IPS-18c (cell line): Measurements from ENCODE around the gene RAPGEF2.
"Not testable (repeated sequence)": the region's sequence is repeated elsewhere in the genome, so short reads cannot be mapped to it uniquely, and the experiment has no call there.

Source experiments
- H3K4me3 ChIP-seq: 2 replicates; pipeline ENCODE4 v1.7.0; 2013; ENCODE audit warnings: low read depth, mild to moderate bottlenecking, low read length, moderate library complexity; ENCODE audit not compliant: insufficient read depth
- H3K9me3 ChIP-seq: one replicate; pipeline ENCODE4 v1.6.1; 2013; ENCODE audit warnings: mild to moderate bottlenecking, low read length, moderate library complexity; ENCODE audit not compliant: control insufficient read depth, insufficient read depth

The RAPGEF2 gene

GRCh38 chr4:159173886-159174285, 71.0 kb downstream of the RAPGEF2 start:
- H3K9me3 ChIP-seq, result no peaks in the 10 kb centered on the region
- no peak overlapping the region for H3K4me3 ChIP-seq

GRCh38 chr4:159174645-159175084, 71.8 kb downstream of the RAPGEF2 start:
- Histone ChIP-seq H3K4me3 (no peak overlapping the region), H3K9me3 (no peaks in the 10 kb centered on the region)

DNA sequence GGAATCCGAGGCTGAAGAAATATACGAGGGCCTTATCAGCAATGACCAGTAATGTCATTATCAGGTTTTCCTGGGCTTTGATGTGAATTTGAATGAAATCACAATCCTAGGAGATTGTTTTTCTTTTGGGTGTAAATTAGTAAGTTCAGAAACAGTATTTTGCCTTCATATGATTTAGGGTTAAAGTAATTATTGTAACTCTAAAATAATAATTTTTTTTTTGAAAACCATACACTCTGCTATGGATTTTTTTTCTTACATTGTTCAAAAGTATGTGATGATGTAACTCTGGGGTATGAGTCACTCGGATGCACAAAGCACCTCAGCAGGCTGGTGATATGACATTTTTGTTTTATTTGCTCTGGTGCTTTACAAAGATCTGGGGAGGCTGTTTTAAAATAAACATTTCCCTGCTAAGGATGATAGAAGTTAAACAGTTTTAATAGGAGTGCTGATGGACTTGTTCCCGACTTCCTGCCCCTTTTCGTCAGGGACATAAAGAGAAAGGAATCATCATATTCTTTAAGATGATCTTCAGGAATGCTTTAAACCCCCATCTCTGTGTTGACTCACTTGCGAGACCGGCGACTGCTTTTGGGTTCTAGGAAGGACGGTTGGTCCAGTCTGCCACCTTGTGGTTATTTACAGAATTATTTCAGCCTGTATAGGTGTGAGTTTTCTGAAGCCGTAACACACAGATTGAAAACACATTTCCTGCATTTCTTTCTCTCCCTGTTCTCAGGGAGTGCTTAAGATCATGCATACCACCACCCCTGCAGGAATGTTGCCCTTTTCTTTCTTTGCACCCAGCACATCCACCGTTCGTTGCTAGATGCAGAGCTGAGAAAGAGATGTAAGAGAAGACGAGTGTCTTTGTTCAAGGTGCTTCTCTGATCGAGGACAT, 72.5 kb downstream of the RAPGEF2 start:
- H3K4me3 ChIP-seq, result no peak overlapping the region
- no peaks in the 10 kb centered on the region for H3K9me3 ChIP-seq

DNA sequence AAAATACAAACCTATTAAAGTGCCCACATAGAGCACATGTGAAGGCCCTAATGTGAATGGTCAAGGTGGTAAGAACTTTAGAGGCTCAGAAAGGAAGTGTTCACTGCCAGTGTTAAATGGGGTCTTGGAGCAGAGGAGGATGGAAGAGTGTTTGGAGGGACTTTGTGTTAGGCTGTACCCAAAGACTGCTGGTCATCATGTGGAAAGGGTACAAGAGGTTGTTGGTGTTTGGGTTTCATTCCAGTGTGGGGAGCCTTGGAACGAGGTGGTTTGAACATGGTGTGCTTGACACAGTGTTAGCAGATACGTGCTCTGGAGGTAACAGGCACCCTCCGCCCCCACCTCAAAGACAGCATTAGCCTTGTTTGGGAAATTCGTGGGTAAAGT, 73.1 kb downstream of the RAPGEF2 start:
- H3K4me3 ChIP-seq, result no peak overlapping the region; the same call in 1 of the 2 replicates
- H3K9me3 ChIP-seq, result no peaks in the 10 kb centered on the region

DNA sequence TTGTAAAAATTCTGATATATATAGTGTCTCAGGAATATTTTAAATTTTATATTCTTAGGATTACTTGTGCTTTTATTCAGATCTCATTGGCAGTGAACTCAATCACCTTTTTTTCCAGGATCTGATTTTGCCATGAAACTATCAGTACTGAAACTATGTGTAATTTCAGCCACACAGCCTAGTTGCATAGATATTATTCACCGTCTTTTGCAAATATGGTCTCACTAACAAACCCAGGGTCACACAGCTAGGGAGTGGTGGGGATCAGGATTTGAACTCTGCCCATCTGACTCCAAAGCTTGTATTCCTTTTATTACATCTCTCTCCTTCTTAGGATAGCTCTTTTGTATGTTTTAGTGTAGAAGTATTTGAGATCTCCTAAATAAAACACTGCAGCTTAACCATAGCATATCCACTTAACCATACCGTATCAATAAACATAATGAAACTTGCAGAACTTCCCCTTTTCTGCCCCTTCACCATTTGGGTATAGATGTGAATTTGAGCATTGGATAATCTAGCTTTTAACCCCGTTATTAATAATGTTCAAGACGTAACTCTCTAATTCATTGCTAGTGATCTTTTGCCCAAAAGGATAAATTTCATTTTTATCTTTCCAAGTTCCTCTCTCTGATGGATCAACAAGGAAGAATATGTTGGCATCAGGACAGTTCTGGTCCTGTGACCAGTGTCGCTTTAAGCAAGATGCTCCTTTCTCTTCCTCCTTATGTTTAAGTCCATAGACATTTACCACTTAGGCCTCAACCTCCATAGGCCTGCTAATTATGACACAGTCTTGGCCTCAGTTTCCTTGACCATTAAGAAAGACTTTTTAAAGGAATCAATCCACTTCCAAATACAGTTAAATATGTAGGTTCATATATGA, 74.6 kb downstream of the RAPGEF2 start:
- H3K9me3 ChIP-seq, result no peaks in the 10 kb centered on the region
- no peak overlapping the region for H3K4me3 ChIP-seq

DNA sequence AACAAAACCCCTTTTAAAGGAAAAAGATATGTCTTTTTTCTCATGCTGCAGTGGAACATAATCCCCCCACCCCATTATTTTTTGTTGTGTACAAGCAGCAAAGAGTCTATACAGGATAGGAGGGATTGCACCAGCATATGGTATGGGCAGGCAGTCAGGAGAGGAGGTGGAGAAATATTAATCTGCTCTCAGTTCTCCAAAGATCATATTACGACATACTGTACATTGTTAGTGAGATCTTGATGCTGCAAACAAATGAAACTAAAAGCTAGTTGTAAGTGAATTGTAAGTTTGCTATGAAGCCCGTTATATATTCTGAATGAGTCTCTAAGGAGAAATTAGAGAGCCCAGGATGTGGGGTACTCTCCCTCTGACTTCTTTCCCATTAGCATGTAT, 75.3 kb downstream of the RAPGEF2 start:
- no peak overlapping the region for H3K4me3 ChIP-seq

DNA sequence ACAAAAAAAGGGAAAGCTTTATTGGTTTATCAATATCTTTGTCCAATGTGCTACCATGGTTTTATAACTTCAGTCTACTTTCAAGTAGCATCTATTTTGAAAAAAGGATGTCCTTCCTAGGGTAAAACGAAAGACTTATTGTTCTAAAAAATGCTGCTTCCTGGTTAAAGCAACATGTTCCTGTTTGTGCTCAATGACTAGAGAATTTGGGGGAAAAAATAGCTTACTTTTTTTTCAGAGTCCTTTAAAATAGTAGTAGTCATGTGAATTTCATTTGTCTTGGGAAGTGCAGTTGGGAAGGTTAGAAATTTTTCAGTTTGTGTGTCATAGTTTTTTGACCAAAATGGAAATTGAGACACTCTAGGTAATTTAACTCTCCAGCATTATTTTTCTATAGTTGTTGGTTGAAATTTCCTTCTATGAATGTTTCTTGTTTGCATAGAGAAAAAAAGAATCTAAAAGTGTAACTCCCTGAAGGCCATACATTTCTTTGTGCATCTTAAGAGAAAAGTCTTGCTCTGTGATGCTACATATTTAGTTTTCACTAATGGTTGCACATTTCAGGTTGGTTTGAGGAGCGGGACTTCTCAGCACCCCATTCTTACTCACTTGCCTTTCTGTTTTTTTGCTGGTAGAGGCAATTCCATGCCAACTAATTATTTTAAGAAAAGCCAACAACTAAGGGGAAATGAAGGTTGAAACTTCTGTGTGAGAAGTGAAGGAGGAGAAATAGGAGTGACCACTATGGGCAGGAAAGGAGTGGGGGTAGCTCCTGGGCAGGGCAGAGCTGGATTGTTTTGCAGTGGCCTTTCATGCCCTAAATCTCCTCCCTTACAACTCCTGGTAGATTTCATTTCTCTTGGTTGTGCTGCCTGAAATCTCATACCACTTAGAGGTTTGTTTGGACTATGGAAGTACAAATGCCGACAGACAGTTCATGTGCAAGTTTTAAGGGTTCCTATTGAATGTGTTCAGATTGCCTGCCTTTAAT, 76.4 kb downstream of the RAPGEF2 start:
- Histone ChIP-seq H3K9me3 (no peaks in the 10 kb centered on the region), H3K4me3 (no peak overlapping the region)

More for the DNA sequence above, 75.3 kb downstream of the RAPGEF2 start:
- H3K9me3 ChIP-seq, result no peaks in the 10 kb centered on the region

DNA sequence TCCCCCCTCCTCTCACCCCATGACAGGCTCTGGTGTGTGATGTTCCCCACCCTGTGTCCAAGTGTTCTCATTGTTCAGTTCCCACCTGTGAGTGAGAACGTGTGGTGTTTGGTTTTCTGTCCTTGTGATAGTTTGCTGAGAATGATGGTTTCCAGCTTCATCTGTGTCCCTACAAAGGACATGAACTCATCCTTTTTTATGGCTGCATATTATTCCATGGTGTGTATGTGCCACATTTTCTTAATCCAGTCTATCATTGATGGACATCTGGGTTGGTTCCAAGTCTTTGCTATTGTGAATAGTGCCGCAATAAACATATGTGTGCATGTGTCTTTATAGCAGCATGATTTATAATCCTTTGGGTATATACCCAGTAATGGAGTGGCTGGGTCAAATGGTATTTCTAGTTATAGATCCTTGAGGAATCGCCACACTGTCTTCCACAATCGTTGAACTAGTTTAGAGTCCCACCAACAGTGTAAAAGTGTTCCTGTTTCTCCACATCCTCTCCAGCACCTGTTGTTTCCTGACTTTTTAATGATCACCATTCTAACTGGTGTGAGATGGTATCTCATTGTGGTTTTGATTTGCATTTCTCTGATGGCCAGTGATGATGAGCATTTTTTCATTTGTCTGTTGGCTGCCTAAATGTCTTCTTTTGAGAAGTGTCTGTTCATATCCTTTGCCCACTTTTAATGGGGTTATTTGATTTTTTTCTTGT, 81.2 kb downstream of the RAPGEF2 start:
- not testable (repeated sequence) for H3K9me3 ChIP-seq, H3K4me3 ChIP-seq

DNA sequence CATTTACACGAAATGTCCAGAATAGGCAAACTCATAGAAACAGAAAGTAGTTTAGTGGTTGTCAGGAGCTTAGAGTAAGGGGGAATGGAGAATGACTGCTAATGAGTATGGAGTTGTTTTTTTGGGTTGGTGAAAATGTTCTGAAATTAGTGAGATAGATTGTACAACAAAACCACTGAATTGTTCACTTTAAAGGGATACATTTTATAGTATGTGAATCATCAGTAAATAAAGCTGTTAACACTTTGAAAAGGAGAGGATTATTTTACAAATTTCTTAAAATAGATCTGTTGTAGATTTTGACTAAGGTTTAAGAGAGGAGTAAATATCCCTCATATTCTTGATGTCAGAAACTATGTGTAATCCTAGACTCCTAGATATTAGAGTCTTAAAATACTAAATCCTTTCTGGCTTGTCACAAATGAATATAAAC, 82.7 kb downstream of the RAPGEF2 start:
- Histone ChIP-seq H3K4me3 (no peak overlapping the region), H3K9me3 (no peaks in the 10 kb centered on the region)

DNA sequence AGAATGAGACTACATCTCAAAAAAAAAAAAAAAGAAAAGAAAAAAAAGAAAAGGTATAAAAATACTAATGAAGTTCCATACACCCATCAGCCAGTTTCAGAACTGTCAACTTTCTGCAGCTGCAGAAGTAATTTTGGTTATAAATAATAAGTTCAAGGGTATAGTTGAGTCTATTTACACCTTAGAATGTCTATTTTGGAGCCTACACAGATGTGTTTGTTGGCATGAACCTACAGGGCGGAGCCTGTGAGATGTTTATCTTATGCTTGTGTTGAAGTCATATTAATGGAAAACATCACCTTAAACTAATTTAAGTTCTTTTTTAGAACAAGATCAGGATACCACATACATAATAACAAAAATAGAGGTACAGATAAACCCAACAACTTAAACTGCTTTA, 85.8 kb downstream of the RAPGEF2 start:
- Histone ChIP-seq H3K9me3 (no peaks in the 10 kb centered on the region), H3K4me3 (no peak overlapping the region)

DNA sequence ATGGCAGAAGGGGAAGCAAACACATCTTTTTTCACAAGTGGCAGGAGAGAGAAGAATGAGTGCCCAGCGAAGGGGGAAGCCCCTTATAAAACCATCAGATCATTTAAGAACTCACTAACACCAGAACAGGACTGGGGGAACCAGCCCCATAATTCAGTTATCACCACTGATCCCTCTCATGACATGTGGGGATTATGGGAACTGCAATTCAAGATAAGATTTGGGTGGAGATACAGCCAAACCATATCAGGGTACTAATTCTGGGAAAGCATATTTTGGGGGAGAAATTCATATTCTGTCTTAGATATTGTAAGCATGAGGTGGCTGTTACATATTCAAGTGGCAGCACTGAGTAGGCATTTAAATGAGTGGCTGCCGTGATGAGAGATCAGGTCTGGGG, 87.8 kb downstream of the RAPGEF2 start:
- H3K4me3 ChIP-seq, result no peak overlapping the region
- no peaks in the 10 kb centered on the region for H3K9me3 ChIP-seq

DNA sequence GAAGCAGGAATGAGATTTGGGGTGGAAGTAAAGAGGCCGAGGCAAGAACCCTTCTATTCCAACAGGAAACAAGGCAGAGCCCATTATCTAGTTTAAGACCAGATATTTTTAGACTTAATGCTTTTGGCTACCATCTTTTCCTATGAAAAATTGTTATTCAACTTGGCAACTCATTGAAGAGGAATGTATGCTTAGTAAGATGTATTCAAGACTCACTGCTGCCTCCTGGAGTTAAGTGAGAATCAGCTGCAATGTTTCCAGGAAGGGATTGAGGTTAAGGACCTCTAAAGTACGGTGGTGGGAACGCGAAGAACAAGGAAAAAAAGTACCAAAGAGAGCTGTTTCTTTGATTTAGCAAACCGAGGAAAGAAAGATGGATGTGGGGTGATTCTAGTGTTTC, 89.1 kb downstream of the RAPGEF2 start:
- H3K9me3 ChIP-seq, result no peaks in the 10 kb centered on the region
- H3K4me3 ChIP-seq, result no peak overlapping the region

DNA sequence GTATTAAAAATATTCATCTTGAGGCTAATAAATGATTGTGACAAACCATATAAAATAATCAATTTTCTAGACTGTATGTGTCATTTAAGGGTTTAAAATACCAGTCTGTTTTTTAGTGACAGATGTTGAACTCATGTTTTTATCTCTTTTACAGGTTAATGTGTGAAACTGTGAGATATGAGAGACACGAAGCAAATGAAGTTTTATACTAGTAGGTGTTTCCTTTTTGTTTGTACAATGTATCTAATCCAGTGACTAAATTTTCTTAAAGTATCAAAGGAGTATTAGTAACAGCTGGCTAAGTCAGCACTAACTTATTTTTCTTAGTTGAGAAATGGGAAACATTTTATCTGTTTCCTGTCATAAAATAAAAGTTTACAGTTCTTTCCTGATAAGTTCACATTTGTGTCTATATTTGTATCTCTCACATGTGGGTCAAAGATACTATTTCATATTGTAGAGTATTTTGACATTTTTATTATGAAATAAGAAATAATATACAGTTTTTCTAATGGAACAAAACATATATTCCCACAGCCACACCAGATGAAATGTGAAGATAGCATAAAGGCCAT, 90.3 kb downstream of the RAPGEF2 start:
- Histone ChIP-seq H3K4me3 (no peak overlapping the region), H3K9me3 (no peaks in the 10 kb centered on the region)

DNA sequence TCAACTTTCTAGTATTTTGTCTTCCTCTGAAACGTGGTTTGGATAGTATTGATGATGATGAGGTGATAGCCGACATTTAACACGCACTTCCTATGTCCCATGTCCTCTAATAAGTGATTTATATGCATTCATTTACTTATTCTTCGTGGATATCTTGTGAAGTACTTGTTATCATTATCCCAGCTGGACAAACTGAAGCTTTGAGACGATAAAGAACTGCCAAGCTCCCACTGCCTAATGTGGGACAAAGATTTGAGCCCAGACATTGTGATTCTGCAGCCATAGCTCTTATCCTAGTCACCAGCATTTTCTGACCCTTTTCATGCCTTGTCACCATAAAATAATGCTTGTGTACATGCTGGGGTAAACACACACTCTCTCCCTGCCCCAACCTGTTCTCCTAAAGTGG, 92.5 kb downstream of the RAPGEF2 start:
- no peak overlapping the region for H3K4me3 ChIP-seq
- H3K9me3 ChIP-seq, result no peaks in the 10 kb centered on the region

GRCh38 chr4:159197260-159197884, 94.5 kb downstream of the RAPGEF2 start:
- Histone ChIP-seq H3K4me3 (no peak overlapping the region), H3K9me3 (no peaks in the 10 kb centered on the region)

- H3K9me3 ChIP-seq, result no peaks in the 10 kb centered on the region
- no peak overlapping the region for H3K4me3 ChIP-seq
Measured at GRCh38 chr4:159197885-159198269, 95.0 kb downstream of the RAPGEF2 start.
